TTC549 (cell line): Measurements from ENCODE around the gene SLC35F2.
A peak's percentile ranks its signal among the peaks of the same experiment; 100 is the strongest.
"Not testable (repeated sequence)": the region's sequence is repeated elsewhere in the genome, so short reads cannot be mapped to it uniquely, and the experiment has no call there.

Experiments used
- FAIRE-seq: peaks from 2 replicates; lab custom pipeline; 2012; peaks lifted over from hg19 to GRCh38; lab: Jason Lieb, UNC

Gene SLC35F2

GRCh38 chr11:107842412-107843100 lies 16.0 kb downstream of the SLC35F2 start:
- FAIRE-seq, result no peak

- FAIRE-seq, result no peak
These were observed 18.5 kb downstream of the SLC35F2 start for GRCh38 chr11:107840129-107840484.

- no peak for FAIRE-seq
These were observed 21.7 kb downstream of the SLC35F2 start for GRCh38 chr11:107836851-107837250.

GRCh38 chr11:107834995-107835394 lies 23.6 kb downstream of the SLC35F2 start:
- FAIRE-seq, result no peak

- FAIRE-seq, result not testable (repeated sequence)
These were observed 24.7 kb downstream of the SLC35F2 start for GRCh38 chr11:107833926-107834325.

GRCh38 chr11:107830915-107831540 lies 27.6 kb downstream of the SLC35F2 start:
- no peak for FAIRE-seq

- no peak for FAIRE-seq
These were observed 31.5 kb downstream of the SLC35F2 start for GRCh38 chr11:107827041-107827440.

- no peak for FAIRE-seq
These were observed 32.7 kb downstream of the SLC35F2 start for GRCh38 chr11:107825875-107826274.

- FAIRE-seq, result no peak
These were observed 33.8 kb downstream of the SLC35F2 start for GRCh38 chr11:107824668-107825369.

GRCh38 chr11:107821199-107821927 lies 37.2 kb downstream of the SLC35F2 start:
- FAIRE-seq, result no peak

GRCh38 chr11:107819361-107820014 lies 39.1 kb downstream of the SLC35F2 start:
- no peak for FAIRE-seq

- no peak for FAIRE-seq
These were observed 40.1 kb downstream of the SLC35F2 start for GRCh38 chr11:107818491-107818890.

- FAIRE-seq, result no peak
These were observed 42.6 kb downstream of the SLC35F2 start for GRCh38 chr11:107816028-107816427.

- no peak for FAIRE-seq
These were observed 47.7 kb downstream of the SLC35F2 start for GRCh38 chr11:107810875-107811274.

GRCh38 chr11:107808521-107808920 lies 50.1 kb downstream of the SLC35F2 start:
- no peak for FAIRE-seq

GRCh38 chr11:107804971-107805370 lies 53.6 kb downstream of the SLC35F2 start:
- FAIRE-seq, result no peak

GRCh38 chr11:107804211-107804610 lies 54.4 kb downstream of the SLC35F2 start:
- FAIRE-seq, result no peak

- FAIRE-seq, result no peak
These were observed 56.9 kb downstream of the SLC35F2 start for GRCh38 chr11:107801641-107802040.

GRCh38 chr11:107799218-107799859 lies 59.2 kb downstream of the SLC35F2 start:
- peak; percentile 79 for FAIRE-seq

GRCh38 chr11:107792049-107792443 lies 66.5 kb downstream of the SLC35F2 start:
- FAIRE-seq, result no peak

- FAIRE-seq, result no peak
These were observed 67.1 kb downstream of the SLC35F2 start for GRCh38 chr11:107791343-107792048.
